HTR-8/SVneo (cell line): Measurements from ENCODE around the gene PKD2L1.
"Not testable (repeated sequence)": the region's sequence is repeated elsewhere in the genome, so short reads cannot be mapped to it uniquely, and the experiment has no call there.

Source experiments
- DNase-seq: peaks from one replicate; pipeline ENCODE4 v3.0.0; 2011; ENCODE audit warnings: low spot score, mixed read lengths; ENCODE audit not compliant: insufficient read length
- FAIRE-seq: peaks from 2 replicates; lab custom pipeline; 2011; peaks lifted over from hg19 to GRCh38; lab: Jason Lieb, UNC

PKD2L1 gene

GRCh38 chr10:100330079-100330478, at the start of gene PKD2L1:
PKD2L1 (minus strand) TSS chr10:100330228; CDS start chr10:100330103, 125 bp downstream.
- DNase-seq (no peak), FAIRE-seq (no peak)

GRCh38 chr10:100377830-100378229, 47.8 kb upstream of the PKD2L1 start:
- DNase-seq (no peak), FAIRE-seq (no peak)

- DNase-seq, FAIRE-seq: not testable (repeated sequence)
Observed at GRCh38 chr10:100376656-100377055, 46.6 kb upstream of the PKD2L1 start.

GRCh38 chr10:100374677-100375353, 44.8 kb upstream of the PKD2L1 start:
- not testable (repeated sequence) for DNase-seq, FAIRE-seq

- FAIRE-seq (no peak), DNase-seq (no peak)
Observed at GRCh38 chr10:100374200-100374655, 44.2 kb upstream of the PKD2L1 start.

GRCh38 chr10:100373298-100374199, 43.5 kb upstream of the PKD2L1 start:
- FAIRE-seq: peak; percentile 23

GRCh38 chr10:100372415-100373297, 42.6 kb upstream of the PKD2L1 start:
- DNase-seq (no peak), FAIRE-seq (peak; percentile 36)

More at GRCh38 chr10:100373298-100374199, 43.5 kb upstream of the PKD2L1 start:
- DNase-seq: peak; percentile 98

GRCh38 chr10:100371482-100372027, 41.5 kb upstream of the PKD2L1 start:
- FAIRE-seq (no peak), DNase-seq (no peak)

GRCh38 chr10:100370714-100371481, 40.9 kb upstream of the PKD2L1 start:
- peak; percentile 57 for DNase-seq
- FAIRE-seq: peak; percentile 13

- FAIRE-seq (no peak), DNase-seq (no peak)
Observed at GRCh38 chr10:100368721-100369120, 38.7 kb upstream of the PKD2L1 start.

GRCh38 chr10:100364735-100365391, 34.8 kb upstream of the PKD2L1 start:
- DNase-seq: peak; percentile 84
- no peak for FAIRE-seq

GRCh38 chr10:100364175-100364574, 34.1 kb upstream of the PKD2L1 start:
- FAIRE-seq (no peak), DNase-seq (no peak)

- FAIRE-seq (no peak), DNase-seq (no peak)
Observed at GRCh38 chr10:100362570-100363496, 32.8 kb upstream of the PKD2L1 start.

GRCh38 chr10:100360234-100360633, 30.2 kb upstream of the PKD2L1 start:
- no peak for FAIRE-seq

GRCh38 chr10:100359529-100360150, 29.6 kb upstream of the PKD2L1 start:
- DNase-seq (no peak), FAIRE-seq (no peak)

More at GRCh38 chr10:100360234-100360633, 30.2 kb upstream of the PKD2L1 start:
- no peak for DNase-seq

GRCh38 chr10:100359030-100359432, 29.0 kb upstream of the PKD2L1 start:
- DNase-seq: no peak
- FAIRE-seq: no peak
